Ovary (tissue), 9 donors: ENCODE data around the gene TPRX1. TPM values are rescaled to one million over a fixed set of nuclear protein-coding genes. Genes with fewer than 3 reads are reported as not detected.
"Not testable (repeated sequence)": the region's sequence is repeated elsewhere in the genome, so short reads cannot be mapped to it uniquely, and the experiment has no call there.

Source experiments
- DNase-seq, 5 donors: peaks; one replicate each; pipeline ENCODE4 v3.0.0-alpha.2; 2019 to 2020
- H3K27ac ChIP-seq, 2 donors: fragments of 200-600 bp; one replicate each; pipeline versions ENCODE4 v1.5.1 to v1.8.0; 2019 to 2022
- H3K27me3 ChIP-seq: fragments of 200-600 bp; one replicate; pipeline ENCODE4 v1.8.0; 2022
- H3K36me3 ChIP-seq: fragments of 200-600 bp; sonication (generic); one replicate; pipeline ENCODE4 v1.5.1; 2019
- H3K4me1 ChIP-seq: one replicate; pipeline ENCODE4 v1.8.1; 2013; ENCODE audit warnings: mild to moderate bottlenecking, moderate library complexity; ENCODE audit not compliant: insufficient read depth
- H3K4me3 ChIP-seq: fragments of 200-600 bp; sonication (generic); one replicate; pipeline ENCODE4 v1.5.1; 2017
- H3K9me3 ChIP-seq, 2 donors: fragments of 200-600 bp in 1 of 2; sonication (generic) in 1 of 2; one replicate each; pipeline versions ENCODE4 v1.5.1 to v1.8.1; 2013 to 2019; ENCODE audit warnings: mild to moderate bottlenecking in 1 of 2, moderate library complexity in 1 of 2
- CTCF ChIP-seq, 3 donors: fragments of 450-650 bp in 2 of 3; fragments of 200-600 bp in 1 of 3; IDR thresholded peaks; one replicate each; pipeline versions ENCODE4 v1.5.1 to v1.8.0; 2016 to 2022; ENCODE audit warnings: antibody characterized with exemption in 3 of 3, mild to moderate bottlenecking in 1 of 3
- EP300 ChIP-seq: sonication (generic); formaldehyde crosslinking; IDR thresholded peaks from one replicate; pipeline ENCODE4 v1.6.1; 2017; ENCODE audit warnings: antibody characterized with exemption
- POLR2A ChIP-seq: fragments of 450-650 bp; IDR thresholded peaks from one replicate; pipeline ENCODE4 v1.6.1; 2017; ENCODE audit warnings: antibody characterized with exemption, mild to moderate bottlenecking, moderate library complexity
- WGBS, 3 donors: extraction: QIAGEN DNeasy Blood & Tissue Kit in 1 of 3; methylation state at CpG; one replicate each; pipeline versions ENCODE4 v1.1.5 to v1.1.7; 2013 to 2017; 5-methylcytosine and 5-hydroxymethylcytosine counted together
- intact Hi-C, 4 donors: fragments of 100-400 bp; cut with DNase I; formaldehyde crosslinking; loops; one replicate each; pipeline versions ENCODE4 v1.11.0 to v1.15.1; 2022 to 2023
- polyA plus RNA-seq, 2 donors: library from polyadenylated mRNA; stranded (reverse); fragments of 200-250 nt in 1 of 2; fragments of 350-450 nt in 1 of 2; fragmentation: Illumina TruSeq in 1 of 2; extraction: RNeasy Lipid Tissue Mini Kit (QIAGEN cat#74804) in 1 of 2; gene quantifications; one replicate each; pipeline ENCODE4 v1.2.3, GENCODE V29; 2013 to 2014
- total RNA-seq, 7 donors: library from RNA; depleted of rRNA in 2 of 7; stranded (reverse); fragments of >200 nt in 2 of 7; fragmentation: NEBNext Ultra II Directional in 3 of 7; extraction: Animal tissue kit (Norgen Biotek cat#: 25700) in 3 of 7; gene quantifications; one replicate each; pipeline versions ENCODE4 v1.1.0 to v1.2.4, GENCODE V29; 2016 to 2023
- donor health status: DM: no; HTN: no; CAD: no; lungs with moderate emphysema.
- donor health status: DM: no; HTN: no; CAD: no.
- donor health status: Bipolar disorder and iron deficiency.
- donor health status: DM: yes; HTN: yes; CAD: no.
- donor health status: DM: no; HTN: no; CAD: no.
- donor health status: DM: yes; HTN: yes; CAD: no.

Gene TPRX1
- total and polyA plus RNA-seq, 9 donors, result not detected

- TF ChIP-seq CTCF (IDR thresholded peaks at IDR 0.05) (no peak), EP300 (no peak), POLR2A (no peak)
- peak; percentile 48 to 63 (median 52) for DNase-seq
Measured at GRCh38 chr19:47778954-47779351, 25.4 kb downstream of the TPRX1 start.

GRCh38 chr19:47778049-47778953, 26.1 kb downstream of the TPRX1 start, which contains the start of gene SELENOW:
SELENOW (plus strand) TSS chr19:47778703; CDS start chr19:47778786, 83 bp downstream.
- H3K9me3 ChIP-seq, result no peaks in the 10 kb centered on the region
- WGBS, 3 donors, result 0 to 1% (median 1%) methylated on average over 50 to 65 of the region's 65 CpGs
- TF ChIP-seq EP300, result no peak
- peak in 1 of 3 donors; percentile 37 for TF ChIP-seq CTCF (IDR thresholded peaks at IDR 0.05)
- peak; percentile 92 for TF ChIP-seq POLR2A
- intact Hi-C loops, result loop anchor here in 1 of 4 donors (5.0 to 10.0 kb wide), 2 partner anchors 61 to 264 kb away; partner anchors contain the start of gene NAPA
- H3K4me3 ChIP-seq, result peak within 1 kb of the TSS; percentile 94
- peak; percentile 80 to 88 (median 87) for DNase-seq
- peaks cover 13% of the 10 kb centered on the region for H3K4me1 ChIP-seq
- H3K27ac ChIP-seq, result peak within 1 kb of the TSS; percentile 88 to 98
- no peaks in the 10 kb centered on the region for H3K36me3 ChIP-seq
- H3K27me3 ChIP-seq, result no peaks in the 10 kb centered on the region

More at GRCh38 chr19:47778954-47779351, 25.4 kb downstream of the TPRX1 start:
- Histone ChIP-seq H3K9me3 (no peaks in the 10 kb centered on the region), H3K27me3 (no peaks in the 10 kb centered on the region), H3K4me3 (peak overlapping the region; percentile 94), H3K27ac (peak overlapping the region; percentile 88 to 98), H3K36me3 (no peaks in the 10 kb centered on the region), H3K4me1 (peaks cover 13% of the 10 kb centered on the region)
- WGBS, 3 donors, result 0% methylated on average over 20 of the region's 20 CpGs
- intact Hi-C loops, result loop anchor here in 1 of 4 donors (5.0 to 10.0 kb wide), 2 partner anchors 62 to 264 kb away; partner anchors contain the start of gene NAPA

- intact Hi-C loops, result loop anchor here in 1 of 4 donors (5.0 to 10.0 kb wide), 2 partner anchors 60 to 263 kb away; partner anchors contain the start of gene NAPA
- WGBS, 3 donors, result 62 to 77% (median 68%) methylated on average over 23 of the region's 23 CpGs
- H3K4me1 ChIP-seq, result peaks cover 13% of the 10 kb centered on the region
- H3K27me3 ChIP-seq, H3K9me3 ChIP-seq, H3K36me3 ChIP-seq, DNase-seq: not testable (repeated sequence)
- H3K4me3 ChIP-seq, result peak overlapping the region; percentile 94
- H3K27ac ChIP-seq, result peak overlapping the region in 1 of 2 donors; percentile 88
Measured at GRCh38 chr19:47777245-47778048, 26.9 kb downstream of the TPRX1 start.

- Histone ChIP-seq H3K27me3 (no peaks in the 10 kb centered on the region), H3K36me3 (no peaks in the 10 kb centered on the region), H3K9me3 (no peaks in the 10 kb centered on the region), H3K4me3 (no peak overlapping the region), H3K27ac (no peak overlapping the region), H3K4me1 (peaks cover 9% of the 10 kb centered on the region)
- intact Hi-C loops, result loop anchor here in 1 of 4 donors (5.0 to 10.0 kb wide), 2 partner anchors 59 to 262 kb away; partner anchors contain the start of gene NAPA
- DNase-seq, result no peak
- TF ChIP-seq POLR2A, result no peak
- TF ChIP-seq EP300, result no peak
- TF ChIP-seq CTCF (IDR thresholded peaks at IDR 0.05), result no peak
- 83 to 92% (median 88%) methylated on average over 4 of the region's 4 CpGs for WGBS, 3 donors
Measured at GRCh38 chr19:47776568-47776967, 27.8 kb downstream of the TPRX1 start.

- H3K27ac ChIP-seq, H3K9me3 ChIP-seq, H3K27me3 ChIP-seq, DNase-seq, H3K4me1 ChIP-seq, H3K4me3 ChIP-seq, H3K36me3 ChIP-seq: not testable (repeated sequence)
- intact Hi-C loops, result loop anchor here in 1 of 4 donors (10.0 kb wide), 1 partner anchor 256 kb away; the partner anchor contains the start of gene NAPA
- 84 to 91% (median 84%) methylated on average over 6 of the region's 6 CpGs for WGBS, 3 donors
Measured at GRCh38 chr19:47771291-47771690, 33.1 kb downstream of the TPRX1 start.
